Endodermal cell (in vitro differentiated cells): Measurements from ENCODE around the gene ZNF516. TPM values are rescaled to one million over a fixed set of nuclear protein-coding genes. Genes with fewer than 3 reads are reported as not detected.

Experiments used
- DNase-seq: peaks from one replicate; pipeline ENCODE4 v3.0.0-alpha.2; 2017
- H3K27ac ChIP-seq: 2 replicates; pipeline ENCODE4 v1.5.1; 2013; ENCODE audit warnings: mild to moderate bottlenecking, low read depth, low read length, moderate library complexity
- H3K27me3 ChIP-seq: 2 replicates; pipeline ENCODE4 v1.6.1; 2013; ENCODE audit warnings: mild to moderate bottlenecking, low read length, moderate library complexity; ENCODE audit not compliant: insufficient read depth, control insufficient read depth, poor library complexity, severe bottlenecking
- H3K36me3 ChIP-seq: 2 replicates; pipeline ENCODE4 v1.7.0; 2013; ENCODE audit warnings: mild to moderate bottlenecking, low read length, moderate library complexity; ENCODE audit not compliant: control insufficient read depth, insufficient read depth
- H3K4me1 ChIP-seq: one replicate; pipeline ENCODE4 v1.7.0; 2013; ENCODE audit warnings: low read length; ENCODE audit not compliant: control insufficient read depth, insufficient read depth
- H3K4me3 ChIP-seq: 2 replicates; pipeline ENCODE4 v1.5.1; 2013; ENCODE audit warnings: mild to moderate bottlenecking, low read length, moderate library complexity
- H3K9ac ChIP-seq: 2 replicates; pipeline ENCODE4 v1.6.1; 2013; ENCODE audit warnings: mild to moderate bottlenecking, low read length, moderate library complexity; ENCODE audit not compliant: poor library complexity, severe bottlenecking; ENCODE audit errors: extremely low read depth
- H3K9me3 ChIP-seq: 2 replicates; pipeline ENCODE4 v1.6.1; 2013; ENCODE audit warnings: mild to moderate bottlenecking, low read length, moderate library complexity; ENCODE audit not compliant: control insufficient read depth
- H3K27ac Mint-ChIP-seq: 2 replicates; pipeline ENCODE4 v1.8.0; 2020; ENCODE audit warnings: mixed read lengths
- H3K27me3 Mint-ChIP-seq: 2 replicates; pipeline ENCODE4 v1.8.0; 2021; ENCODE audit warnings: mild to moderate bottlenecking, mixed read lengths; ENCODE audit not compliant: insufficient read depth
- H3K36me3 Mint-ChIP-seq: 2 replicates; pipeline ENCODE4 v1.8.0; 2020; ENCODE audit warnings: low read depth, mixed read lengths
- H3K4me1 Mint-ChIP-seq: 2 replicates; pipeline ENCODE4 v1.8.0; 2020; ENCODE audit warnings: mixed read lengths
- H3K4me3 Mint-ChIP-seq: 2 replicates; pipeline ENCODE4 v1.8.0; 2020; ENCODE audit warnings: mild to moderate bottlenecking, moderate library complexity, mixed read lengths
- H3K9me3 Mint-ChIP-seq: 2 replicates; pipeline ENCODE4 v1.8.0; 2020; ENCODE audit warnings: mild to moderate bottlenecking, mixed read lengths
- WGBS, 2 experiments: methylation state at CpG; one replicate each; pipeline versions ENCODE4 v1.1.5 to v1.1.7; 2013; ENCODE audit warnings: missing lambda C conversion rate in 2 of 2, mixed read lengths in 1 of 2; ENCODE audit not compliant: insufficient coverage in 1 of 2, insufficient read length in 1 of 2; 5-methylcytosine and 5-hydroxymethylcytosine counted together
- total RNA-seq, 2 donors: library from RNA; stranded (reverse); fragmentation: NEBNext Ultra II Directional in 1 of 2; extraction: Animal tissue kit (Norgen Biotek cat#: 25700) in 1 of 2; gene quantifications; 2 replicates in 1 of 2; 3 replicates in 1 of 2; pipeline ENCODE4 v1.2.1, GENCODE V29; 2021
- TF ChIP-seq, protein P1 (sequence below): fragments of 200-600 bp; sonication (generic); conservative IDR thresholded peaks from 2 replicates; pipeline ENCODE4 v1.5.0; 2021; ENCODE audit warnings: antibody characterized with exemption, mild to moderate bottlenecking

ZNF516 gene
- total RNA-seq, 2 donors from 2014 or later: 60.2 to 77.9 TPM

- WGBS, 2 experiments: 89 to 95% methylated on average over 9 to 12 of the region's 12 CpGs
- TF ChIP-seq, protein P1, sequence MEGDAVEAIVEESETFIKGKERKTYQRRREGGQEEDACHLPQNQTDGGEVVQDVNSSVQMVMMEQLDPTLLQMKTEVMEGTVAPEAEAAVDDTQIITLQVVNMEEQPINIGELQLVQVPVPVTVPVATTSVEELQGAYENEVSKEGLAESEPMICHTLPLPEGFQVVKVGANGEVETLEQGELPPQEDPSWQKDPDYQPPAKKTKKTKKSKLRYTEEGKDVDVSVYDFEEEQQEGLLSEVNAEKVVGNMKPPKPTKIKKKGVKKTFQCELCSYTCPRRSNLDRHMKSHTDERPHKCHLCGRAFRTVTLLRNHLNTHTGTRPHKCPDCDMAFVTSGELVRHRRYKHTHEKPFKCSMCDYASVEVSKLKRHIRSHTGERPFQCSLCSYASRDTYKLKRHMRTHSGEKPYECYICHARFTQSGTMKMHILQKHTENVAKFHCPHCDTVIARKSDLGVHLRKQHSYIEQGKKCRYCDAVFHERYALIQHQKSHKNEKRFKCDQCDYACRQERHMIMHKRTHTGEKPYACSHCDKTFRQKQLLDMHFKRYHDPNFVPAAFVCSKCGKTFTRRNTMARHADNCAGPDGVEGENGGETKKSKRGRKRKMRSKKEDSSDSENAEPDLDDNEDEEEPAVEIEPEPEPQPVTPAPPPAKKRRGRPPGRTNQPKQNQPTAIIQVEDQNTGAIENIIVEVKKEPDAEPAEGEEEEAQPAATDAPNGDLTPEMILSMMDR: no peak
- H3K27ac ChIP-seq: no peak overlapping the region
- Mint-ChIP-seq H3K4me3 (no peak overlapping the region), H3K9me3 (no peaks in the 10 kb centered on the region), H3K27ac (no peak overlapping the region), H3K27me3 (no peaks in the 10 kb centered on the region), H3K4me1 (peaks cover 14% of the 10 kb centered on the region), H3K36me3 (peaks cover 57% of the 10 kb centered on the region)
- peaks cover 30% of the 10 kb centered on the region for H3K36me3 ChIP-seq
- H3K9me3 ChIP-seq: no peaks in the 10 kb centered on the region
- no peaks in the 10 kb centered on the region for H3K27me3 ChIP-seq
- H3K4me1 ChIP-seq: no peaks in the 10 kb centered on the region
- H3K9ac ChIP-seq: no peak overlapping the region
- no peak for DNase-seq
- H3K4me3 ChIP-seq: no peak overlapping the region
Measured at GRCh38 chr18:76359909-76360308, 135.1 kb downstream of the ZNF516 start.

GRCh38 chr18:76358774-76359173, 136.3 kb downstream of the ZNF516 start:
- no peaks in the 10 kb centered on the region for H3K27me3 Mint-ChIP-seq
- H3K4me1 ChIP-seq: no peaks in the 10 kb centered on the region
- H3K36me3 Mint-ChIP-seq: peaks cover 61% of the 10 kb centered on the region
- WGBS, 2 experiments: 90% methylated on average over 8 of the region's 8 CpGs; no CpG with 5 or more reads in 1 of the 2 experiments
- H3K4me3 ChIP-seq: no peak overlapping the region
- H3K4me1 Mint-ChIP-seq: peaks cover 14% of the 10 kb centered on the region
- H3K9me3 Mint-ChIP-seq: peaks cover 6% of the 10 kb centered on the region
- H3K27me3 ChIP-seq: no peaks in the 10 kb centered on the region
- H3K36me3 ChIP-seq: peaks cover 30% of the 10 kb centered on the region
- no peak overlapping the region for H3K4me3 Mint-ChIP-seq
- no peak overlapping the region for H3K27ac ChIP-seq
- H3K9ac ChIP-seq: no peak overlapping the region
- TF ChIP-seq, protein P1: no peak
- no peak overlapping the region for H3K27ac Mint-ChIP-seq
- no peak for DNase-seq
- peaks cover 6% of the 10 kb centered on the region for H3K9me3 ChIP-seq

- peaks cover 14% of the 10 kb centered on the region for H3K4me1 Mint-ChIP-seq
- Histone ChIP-seq H3K36me3 (peaks cover 30% of the 10 kb centered on the region), H3K27me3 (no peaks in the 10 kb centered on the region), H3K27ac (no peak overlapping the region), H3K9ac (no peak overlapping the region), H3K4me3 (no peak overlapping the region), H3K9me3 (peaks cover 10% of the 10 kb centered on the region), H3K4me1 (no peaks in the 10 kb centered on the region)
- DNase-seq: no peak
- peaks cover 64% of the 10 kb centered on the region for H3K36me3 Mint-ChIP-seq
- TF ChIP-seq, protein P1: no peak
- H3K4me3 Mint-ChIP-seq: no peak overlapping the region
- peaks cover 13% of the 10 kb centered on the region for H3K9me3 Mint-ChIP-seq
- H3K27ac Mint-ChIP-seq: no peak overlapping the region
- H3K27me3 Mint-ChIP-seq: no peaks in the 10 kb centered on the region
- WGBS, 2 experiments: 83 to 96% methylated on average over 5 to 12 of the region's 12 CpGs
Measured at GRCh38 chr18:76357585-76358260, 137.3 kb downstream of the ZNF516 start.
